Measurements from ENCODE around the gene ABI1. TPM values are rescaled to one million over a fixed set of nuclear protein-coding genes. Genes with fewer than 3 reads are reported as not detected.

ABI1 gene
- total and polyA plus RNA-seq, 4 donors: 10.7 to 18.3 (median 14.3) TPM

GRCh38 chr10:26854524-26854923, 6.2 kb downstream of the ABI1 start:
- TF ChIP-seq YY1 (IDR thresholded peaks at IDR 0.05) (no peak), HNF4A (conservative IDR thresholded peaks at IDR 0.05) (no peak), NR2F2 (IDR thresholded peaks at IDR 0.05) (no peak), SP1 (IDR thresholded peaks at IDR 0.05) (no peak), RXRA (IDR thresholded peaks at IDR 0.05) (no peak), RAD21 (IDR thresholded peaks at IDR 0.05) (no peak), CTCF (IDR thresholded peaks at IDR 0.05; ENCODE audit: low read depth, low read length, missing input control) (no peak), EGR1 (IDR thresholded peaks at IDR 0.05; ENCODE audit: low read depth in 2 of 2) (no peak), REST (IDR thresholded peaks at IDR 0.05) (no peak), FOXA2 (IDR thresholded peaks at IDR 0.05) (no peak), JUND (IDR thresholded peaks at IDR 0.05) (no peak), MAX (IDR thresholded peaks at IDR 0.05) (no peak), ATF3 (IDR thresholded peaks at IDR 0.05) (no peak), HNF4G (IDR thresholded peaks at IDR 0.05) (no peak), FOXA1 (IDR thresholded peaks at IDR 0.05) (no peak), GABPA (IDR thresholded peaks at IDR 0.05 in 1 of 2, conservative IDR thresholded peaks at IDR 0.05 in 1 of 2) (no peak), TAF1 (conservative IDR thresholded peaks at IDR 0.05) (no peak), ZBTB33 (IDR thresholded peaks at IDR 0.05) (no peak)
- Histone ChIP-seq H3K9ac (ENCODE audit: low read depth in 1 of 2, low read length in 2 of 2) (no peak overlapping the region), H3K36me3 (ENCODE audit: control insufficient read depth in 4 of 4, insufficient read depth in 3 of 4, low read depth in 1 of 4, low read length in 3 of 4) (no peaks in the 10 kb centered on the region), H3K27ac (ENCODE audit: low read depth in 1 of 2, low read length in 2 of 2) (no peak overlapping the region), H3K9me3 (ENCODE audit: control insufficient read depth in 4 of 4, low read length in 3 of 4) (no peaks in the 10 kb centered on the region), H3K27me3 (ENCODE audit: control insufficient read depth in 4 of 4, insufficient read depth in 4 of 4, low read length in 3 of 4) (no peaks in the 10 kb centered on the region), H3K4me3 (ENCODE audit: low read depth in 1 of 3, low read length in 3 of 3) (no peak overlapping the region), H3K4me1 (ENCODE audit: control insufficient read depth in 4 of 4, insufficient read depth in 4 of 4, low read length in 3 of 4) (peaks cover 5 to 30% (median 15%) of the 10 kb centered on the region in 4 donors)
- DNase-seq (ENCODE audit: low spot score): no peak
- WGBS: 36% methylated on average over 1 of the region's 1 CpG

Measured in liver (tissue), 9 donors.